ENCODE data around the gene KRTAP15-1. TPM values are rescaled to one million over a fixed set of nuclear protein-coding genes. Genes with fewer than 3 reads are reported as not detected.

The KRTAP15-1 gene
- total RNA-seq, 1 donor from 2014 or later, result not detected

- no peak overlapping the region for H3K27ac Mint-ChIP-seq
- no peak for DNase-seq (ENCODE audit: low spot score)
- H3K4me1 Mint-ChIP-seq (ENCODE audit: low read depth), result peaks cover 3% of the 10 kb centered on the region
- no peaks in the 10 kb centered on the region for H3K9me3 Mint-ChIP-seq
- no peaks in the 10 kb centered on the region for H3K36me3 Mint-ChIP-seq (ENCODE audit: low read depth)
- H3K27me3 Mint-ChIP-seq (ENCODE audit: low read depth), result peaks cover 2% of the 10 kb centered on the region
- no peak overlapping the region for H3K4me3 Mint-ChIP-seq (ENCODE audit: low read depth)
- intact Hi-C loops (cut with micrococcal nuclease), result no loop called here
These were observed 7.0 kb downstream of the KRTAP15-1 start for GRCh38 chr21:30447056-30447455.

GRCh38 chr21:30448514-30448913 lies 8.4 kb downstream of the KRTAP15-1 start:
- no peak overlapping the region for H3K4me3 Mint-ChIP-seq (ENCODE audit: low read depth)
- no peak for DNase-seq (ENCODE audit: low spot score)
- intact Hi-C loops (cut with micrococcal nuclease), result no loop called here
- no peaks in the 10 kb centered on the region for H3K36me3 Mint-ChIP-seq (ENCODE audit: low read depth)
- peaks cover 2% of the 10 kb centered on the region for H3K27me3 Mint-ChIP-seq (ENCODE audit: low read depth)
- no peak overlapping the region for H3K27ac Mint-ChIP-seq
- H3K9me3 Mint-ChIP-seq, result no peaks in the 10 kb centered on the region
- H3K4me1 Mint-ChIP-seq (ENCODE audit: low read depth), result peaks cover 3% of the 10 kb centered on the region

GRCh38 chr21:30463713-30464112 lies 23.6 kb downstream of the KRTAP15-1 start:
- no peaks in the 10 kb centered on the region for H3K9me3 Mint-ChIP-seq
- intact Hi-C loops (cut with micrococcal nuclease), result no loop called here
- H3K4me3 Mint-ChIP-seq (ENCODE audit: low read depth), result no peak overlapping the region
- H3K27me3 Mint-ChIP-seq (ENCODE audit: low read depth), result peaks cover 2% of the 10 kb centered on the region
- H3K4me1 Mint-ChIP-seq (ENCODE audit: low read depth), result no peaks in the 10 kb centered on the region
- H3K27ac Mint-ChIP-seq, result no peak overlapping the region
- DNase-seq (ENCODE audit: low spot score), result no peak
- no peaks in the 10 kb centered on the region for H3K36me3 Mint-ChIP-seq (ENCODE audit: low read depth)

GRCh38 chr21:30468900-30469714 lies 29.0 kb downstream of the KRTAP15-1 start:
- H3K4me1 Mint-ChIP-seq (ENCODE audit: low read depth), result no peaks in the 10 kb centered on the region
- intact Hi-C loops (cut with micrococcal nuclease), result no loop called here

GRCh38 chr21:30478004-30478403 lies 37.9 kb downstream of the KRTAP15-1 start:
- no peak for DNase-seq (ENCODE audit: low spot score)
- Mint-ChIP-seq H3K4me1 (ENCODE audit: low read depth) (no peaks in the 10 kb centered on the region), H3K27me3 (ENCODE audit: low read depth) (no peaks in the 10 kb centered on the region), H3K4me3 (ENCODE audit: low read depth) (no peak overlapping the region), H3K36me3 (ENCODE audit: low read depth) (no peaks in the 10 kb centered on the region), H3K9me3 (no peaks in the 10 kb centered on the region), H3K27ac (no peak overlapping the region)
- intact Hi-C loops (cut with micrococcal nuclease), result no loop called here

More at GRCh38 chr21:30468900-30469714, 29.0 kb downstream of the KRTAP15-1 start:
- no peaks in the 10 kb centered on the region for H3K36me3 Mint-ChIP-seq (ENCODE audit: low read depth)
- H3K27me3 Mint-ChIP-seq (ENCODE audit: low read depth), result peaks cover 2% of the 10 kb centered on the region
- no peak overlapping the region for H3K27ac Mint-ChIP-seq
- H3K4me3 Mint-ChIP-seq (ENCODE audit: low read depth), result no peak overlapping the region
- no peaks in the 10 kb centered on the region for H3K9me3 Mint-ChIP-seq
- no peak for DNase-seq (ENCODE audit: low spot score)

- Mint-ChIP-seq H3K27ac (no peak overlapping the region), H3K27me3 (ENCODE audit: low read depth) (no peaks in the 10 kb centered on the region), H3K9me3 (no peaks in the 10 kb centered on the region), H3K4me1 (ENCODE audit: low read depth) (no peaks in the 10 kb centered on the region), H3K4me3 (ENCODE audit: low read depth) (no peak overlapping the region), H3K36me3 (ENCODE audit: low read depth) (no peaks in the 10 kb centered on the region)
- intact Hi-C loops (cut with micrococcal nuclease), result no loop called here
- no peak for DNase-seq (ENCODE audit: low spot score)
These were observed 39.2 kb downstream of the KRTAP15-1 start for GRCh38 chr21:30479259-30479658.

GRCh38 chr21:30480145-30480544 lies 40.1 kb downstream of the KRTAP15-1 start, which contains the start of gene KRTAP19-1:
KRTAP19-1 (minus strand) TSS chr21:30480367; CDS start chr21:30480317, 50 bp downstream.
- no peak within 1 kb of the TSS for H3K4me3 Mint-ChIP-seq (ENCODE audit: low read depth)
- no peak within 1 kb of the TSS for H3K27ac Mint-ChIP-seq
- intact Hi-C loops (cut with micrococcal nuclease), result no loop called here
- DNase-seq (ENCODE audit: low spot score), result no peak
- H3K4me1 Mint-ChIP-seq (ENCODE audit: low read depth), result no peaks in the 10 kb centered on the region
- H3K27me3 Mint-ChIP-seq (ENCODE audit: low read depth), result no peaks in the 10 kb centered on the region
- H3K9me3 Mint-ChIP-seq, result peaks cover 3% of the 10 kb centered on the region
- no peaks in the 10 kb centered on the region for H3K36me3 Mint-ChIP-seq (ENCODE audit: low read depth)

- Mint-ChIP-seq H3K9me3 (peaks cover 17% of the 10 kb centered on the region), H3K4me1 (ENCODE audit: low read depth) (no peaks in the 10 kb centered on the region), H3K4me3 (ENCODE audit: low read depth) (no peak overlapping the region), H3K27me3 (ENCODE audit: low read depth) (no peaks in the 10 kb centered on the region), H3K27ac (no peak overlapping the region), H3K36me3 (ENCODE audit: low read depth) (no peaks in the 10 kb centered on the region)
- DNase-seq (ENCODE audit: low spot score), result no peak
- intact Hi-C loops (cut with micrococcal nuclease), result no loop called here
These were observed 42.1 kb downstream of the KRTAP15-1 start for GRCh38 chr21:30482130-30482529.

- Mint-ChIP-seq H3K36me3 (ENCODE audit: low read depth) (no peaks in the 10 kb centered on the region), H3K4me1 (ENCODE audit: low read depth) (no peaks in the 10 kb centered on the region), H3K27me3 (ENCODE audit: low read depth) (no peaks in the 10 kb centered on the region), H3K27ac (no peak overlapping the region), H3K4me3 (ENCODE audit: low read depth) (no peak overlapping the region), H3K9me3 (peaks cover 17% of the 10 kb centered on the region)
- DNase-seq (ENCODE audit: low spot score), result no peak
- intact Hi-C loops (cut with micrococcal nuclease), result no loop called here
These were observed 46.1 kb downstream of the KRTAP15-1 start for GRCh38 chr21:30486180-30486579.

GRCh38 chr21:30487336-30487735 lies 47.3 kb downstream of the KRTAP15-1 start, which contains the start of gene KRTAP19-2:
KRTAP19-2 (minus strand) TSS chr21:30487436; CDS start chr21:30487348, 88 bp downstream.
- no peaks in the 10 kb centered on the region for H3K36me3 Mint-ChIP-seq (ENCODE audit: low read depth)
- H3K27ac Mint-ChIP-seq, result no peak within 1 kb of the TSS
- DNase-seq (ENCODE audit: low spot score), result no peak
- H3K9me3 Mint-ChIP-seq, result peaks cover 17% of the 10 kb centered on the region
- intact Hi-C loops (cut with micrococcal nuclease), result no loop called here
- H3K4me1 Mint-ChIP-seq (ENCODE audit: low read depth), result no peaks in the 10 kb centered on the region
- H3K27me3 Mint-ChIP-seq (ENCODE audit: low read depth), result no peaks in the 10 kb centered on the region
- H3K4me3 Mint-ChIP-seq (ENCODE audit: low read depth), result no peak within 1 kb of the TSS

Other genes starting within 250 kb of the KRTAP15-1 start
- gene CLDN8, start 224.2 kb upstream of the KRTAP15-1 start, total RNA-seq, result not detected in 2 replicates
- gene KRTAP24-1, start 157.3 kb upstream of the KRTAP15-1 start, total RNA-seq, result not detected in 2 replicates
- gene KRTAP25-1, start 150.8 kb upstream of the KRTAP15-1 start, total RNA-seq, result not detected in 2 replicates
- gene KRTAP26-1, start 120.0 kb upstream of the KRTAP15-1 start, total RNA-seq, result not detected in 2 replicates
- gene KRTAP27-1, start 102.6 kb upstream of the KRTAP15-1 start, total RNA-seq, result not detected in 2 replicates
- gene KRTAP23-1, start 91.7 kb upstream of the KRTAP15-1 start, total RNA-seq, result not detected in 2 replicates
- not detected in 2 replicates for gene KRTAP13-2, start 68.0 kb upstream of the KRTAP15-1 start, total RNA-seq
- not detected in 2 replicates for gene KRTAP13-1, start 44.2 kb upstream of the KRTAP15-1 start, total RNA-seq
- gene KRTAP13-3, start 14.3 kb upstream of the KRTAP15-1 start, total RNA-seq, result not detected in 2 replicates
- not detected in 2 replicates for gene KRTAP13-4, start 10.1 kb upstream of the KRTAP15-1 start, total RNA-seq
- gene KRTAP19-1, start 40.1 kb downstream of the KRTAP15-1 start, total RNA-seq, result not detected in 2 replicates
- not detected in 2 replicates for gene KRTAP19-2, start 47.2 kb downstream of the KRTAP15-1 start, total RNA-seq
- gene KRTAP19-3, start 51.7 kb downstream of the KRTAP15-1 start, total RNA-seq, result not detected in 2 replicates
- not detected in 2 replicates for gene KRTAP19-4, start 56.9 kb downstream of the KRTAP15-1 start, total RNA-seq
- not detected in 2 replicates for gene KRTAP19-5, start 61.9 kb downstream of the KRTAP15-1 start, total RNA-seq
- gene KRTAP19-6, start 101.6 kb downstream of the KRTAP15-1 start, total RNA-seq, result not detected in 2 replicates
- gene KRTAP19-7, start 121.0 kb downstream of the KRTAP15-1 start, total RNA-seq, result not detected in 2 replicates
- gene KRTAP22-2, start 150.1 kb downstream of the KRTAP15-1 start, total RNA-seq, result not detected in 2 replicates
- gene KRTAP6-3, start 152.2 kb downstream of the KRTAP15-1 start, total RNA-seq, result not detected in 2 replicates
- gene KRTAP6-2, start 158.6 kb downstream of the KRTAP15-1 start, total RNA-seq, result not detected in 2 replicates
- gene KRTAP22-1, start 160.8 kb downstream of the KRTAP15-1 start, total RNA-seq, result not detected in 2 replicates
- not detected in 2 replicates for gene KRTAP6-1, start 173.7 kb downstream of the KRTAP15-1 start, total RNA-seq
- gene KRTAP20-1, start 176.2 kb downstream of the KRTAP15-1 start, total RNA-seq, result not detected in 2 replicates
- not detected in 2 replicates for gene KRTAP20-4, start 180.4 kb downstream of the KRTAP15-1 start, total RNA-seq
- gene KRTAP20-2, start 194.9 kb downstream of the KRTAP15-1 start, total RNA-seq, result not detected in 2 replicates
- gene KRTAP20-3, start 202.6 kb downstream of the KRTAP15-1 start, total RNA-seq, result not detected in 2 replicates

All from activated T-helper 2 cell treated with anti-CD3 and anti-CD28 coated beads, Interferon-gamma antibody, Interleukin-2, Interleukin-4, amounts not matched to agents 10 μg/mL and 5 μg/mL and 100 μg/mL, durations not matched to agents 14 hours and 24 hours and 36 hours (primary cell).